HAP-1 (cell line): ENCODE data around the gene PPM1H.

Source experiments
- DNase-seq, 2 experiments: peaks; one replicate each; pipeline ENCODE4 v3.0.0-alpha.2; 2016 to 2020; ENCODE audit warnings: low spot score in 2 of 2
- H3K27me3 ChIP-seq: fragments of 250-450 bp; sonication (Bioruptor Pico); 2 replicates; pipeline ENCODE4 v1.5.1; 2020; ENCODE audit warnings: low read depth, mild to moderate bottlenecking, moderate library complexity
- H3K36me3 ChIP-seq: fragments of 250-450 bp; sonication (Bioruptor Pico); replicated peaks from 2 replicates; pipeline ENCODE4 v1.5.1; 2020; ENCODE audit warnings: mild to moderate bottlenecking
- H3K4me1 ChIP-seq: fragments of 250-450 bp; sonication (Bioruptor Pico); 2 replicates; pipeline ENCODE4 v1.5.1; 2020; ENCODE audit warnings: mild to moderate bottlenecking
- H3K4me3 ChIP-seq: fragments of 250-450 bp; sonication (Bioruptor Pico); 2 replicates; pipeline ENCODE4 v1.5.1; 2020; ENCODE audit warnings: mild to moderate bottlenecking, moderate library complexity
- H3K9me3 ChIP-seq: fragments of 250-450 bp; sonication (Bioruptor Pico); 2 replicates; pipeline ENCODE4 v1.5.1; 2020; ENCODE audit warnings: mild to moderate bottlenecking, moderate library complexity
- in situ Hi-C: fragments of 300-500 bp; cut with MboI; formaldehyde crosslinking; loops from 3 replicates; pipeline ENCODE4 v1.14.3; 2020; ENCODE audit warnings: low sequenced_read_pairs, inconsistent platforms, mixed read lengths

Gene PPM1H

DNA sequence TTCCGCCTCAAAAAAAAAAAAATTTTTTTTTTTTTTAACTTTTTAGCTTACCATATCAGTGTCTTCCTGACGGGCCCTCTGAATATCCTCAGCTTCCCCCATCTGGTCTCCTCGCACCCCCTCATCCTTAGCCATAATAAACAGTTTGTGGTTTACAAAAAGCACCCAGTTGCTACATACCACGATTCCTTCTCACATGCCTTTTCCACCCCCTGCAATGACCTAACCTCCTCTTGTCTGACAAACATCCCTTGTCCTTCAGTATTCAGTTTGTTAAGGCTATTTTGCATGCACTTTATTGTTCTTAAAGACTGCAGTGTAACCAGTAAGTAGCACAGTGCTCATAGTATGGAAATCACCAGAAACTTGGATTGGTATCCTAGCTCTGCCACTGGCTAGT lies 88.5 kb downstream of the PPM1H start:
- no peaks in the 10 kb centered on the region for H3K27me3 ChIP-seq
- in situ Hi-C loops: no loop called here
- H3K4me3 ChIP-seq: no peak overlapping the region
- no peak for DNase-seq
- peaks cover 13% of the 10 kb centered on the region for H3K4me1 ChIP-seq
- no peaks in the 10 kb centered on the region for H3K36me3 ChIP-seq
- H3K9me3 ChIP-seq: no peaks in the 10 kb centered on the region

DNA sequence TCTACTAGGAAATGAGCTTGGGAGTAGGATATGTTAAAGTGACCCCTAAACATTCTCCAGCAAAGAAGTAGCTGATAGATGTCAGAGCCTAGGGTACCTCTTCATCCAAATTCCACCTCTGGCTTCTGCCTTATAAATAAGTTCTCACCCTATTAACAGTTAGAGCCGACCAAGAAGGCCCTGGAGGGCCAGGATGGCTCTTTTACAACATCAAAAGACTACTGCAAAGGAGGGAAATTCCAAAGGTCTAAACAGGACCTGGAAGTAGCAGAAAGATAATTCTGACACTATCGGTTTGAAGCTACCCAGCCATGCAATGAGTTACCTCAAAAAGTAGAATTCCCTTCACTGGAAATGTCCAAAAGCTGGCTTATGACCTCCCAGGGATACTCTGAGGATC lies 90.0 kb downstream of the PPM1H start:
- H3K9me3 ChIP-seq: no peaks in the 10 kb centered on the region
- no peaks in the 10 kb centered on the region for H3K27me3 ChIP-seq
- no peak for DNase-seq
- H3K36me3 ChIP-seq: no peaks in the 10 kb centered on the region
- peaks cover 19% of the 10 kb centered on the region for H3K4me1 ChIP-seq
- H3K4me3 ChIP-seq: no peak overlapping the region
- in situ Hi-C loops: no loop called here

DNA sequence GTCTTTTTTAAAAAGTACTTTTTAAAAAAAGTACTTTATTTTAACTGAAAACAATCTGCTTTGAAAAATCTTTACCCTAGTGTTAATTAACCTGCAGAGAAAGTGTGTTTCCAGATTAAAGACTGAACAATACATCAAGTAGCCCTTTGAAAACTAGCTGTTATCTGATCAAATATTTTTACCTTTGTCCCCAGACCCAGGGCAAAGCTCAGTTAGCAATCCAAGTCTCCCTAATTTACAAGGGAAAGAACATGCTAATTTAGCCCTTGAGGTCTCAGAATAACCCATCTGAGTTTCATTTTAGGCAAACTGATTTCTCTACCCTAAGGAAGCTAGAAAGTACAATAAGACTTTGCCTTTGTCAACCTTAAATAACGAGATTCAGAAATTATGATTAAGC lies 91.2 kb downstream of the PPM1H start:
- DNase-seq: peak; percentile 24 to 80
- H3K9me3 ChIP-seq: no peaks in the 10 kb centered on the region
- H3K27me3 ChIP-seq: no peaks in the 10 kb centered on the region
- in situ Hi-C loops: no loop called here
- H3K4me3 ChIP-seq: no peak overlapping the region
- no peaks in the 10 kb centered on the region for H3K36me3 ChIP-seq
- peaks cover 21% of the 10 kb centered on the region for H3K4me1 ChIP-seq

DNA sequence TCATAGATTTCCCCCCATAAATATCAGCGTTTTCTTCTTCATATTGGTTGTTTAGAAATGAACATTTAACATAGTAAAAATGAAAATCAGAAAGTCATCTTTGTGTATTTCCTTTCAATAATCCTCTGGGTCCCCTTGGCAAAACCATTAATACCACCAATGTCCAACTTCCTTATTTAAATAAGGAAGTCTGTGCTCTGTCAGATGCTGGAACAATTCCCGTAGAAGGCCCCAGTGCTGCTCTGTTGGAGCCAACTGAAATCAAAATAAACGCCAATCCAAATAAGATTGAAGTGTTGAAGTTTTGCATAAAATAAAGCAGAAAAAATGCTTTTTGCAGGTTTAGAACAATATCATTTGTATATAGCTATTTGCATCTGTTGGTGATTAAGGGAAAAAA lies 93.1 kb downstream of the PPM1H start:
- in situ Hi-C loops: no loop called here
- Histone ChIP-seq H3K4me1 (peaks cover 21% of the 10 kb centered on the region), H3K4me3 (no peak overlapping the region), H3K36me3 (no peaks in the 10 kb centered on the region), H3K27me3 (no peaks in the 10 kb centered on the region), H3K9me3 (no peaks in the 10 kb centered on the region)
- no peak for DNase-seq

DNA sequence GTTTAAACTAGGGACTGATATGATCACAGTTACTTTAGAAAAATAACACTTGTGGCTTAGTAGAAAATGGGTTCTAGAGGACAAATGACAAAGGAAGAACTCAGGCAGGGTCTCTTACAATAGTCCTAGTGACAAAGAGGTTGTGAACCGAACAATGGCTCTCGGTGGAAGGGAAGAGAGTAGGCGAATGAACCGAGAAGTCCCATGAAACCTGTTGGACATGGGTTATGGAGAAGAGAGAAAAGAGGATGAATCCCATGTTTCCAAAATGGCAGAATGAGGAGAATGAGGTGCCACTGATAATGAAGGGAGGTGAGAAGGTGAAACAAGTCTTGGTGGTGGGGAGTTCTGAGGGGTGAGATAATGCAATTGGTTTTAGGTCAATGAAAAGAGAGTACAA lies 94.1 kb downstream of the PPM1H start:
- Histone ChIP-seq H3K36me3 (no peaks in the 10 kb centered on the region), H3K4me3 (no peak overlapping the region), H3K4me1 (peaks cover 21% of the 10 kb centered on the region), H3K9me3 (no peaks in the 10 kb centered on the region), H3K27me3 (no peaks in the 10 kb centered on the region)
- no peak for DNase-seq
- in situ Hi-C loops: no loop called here

DNA sequence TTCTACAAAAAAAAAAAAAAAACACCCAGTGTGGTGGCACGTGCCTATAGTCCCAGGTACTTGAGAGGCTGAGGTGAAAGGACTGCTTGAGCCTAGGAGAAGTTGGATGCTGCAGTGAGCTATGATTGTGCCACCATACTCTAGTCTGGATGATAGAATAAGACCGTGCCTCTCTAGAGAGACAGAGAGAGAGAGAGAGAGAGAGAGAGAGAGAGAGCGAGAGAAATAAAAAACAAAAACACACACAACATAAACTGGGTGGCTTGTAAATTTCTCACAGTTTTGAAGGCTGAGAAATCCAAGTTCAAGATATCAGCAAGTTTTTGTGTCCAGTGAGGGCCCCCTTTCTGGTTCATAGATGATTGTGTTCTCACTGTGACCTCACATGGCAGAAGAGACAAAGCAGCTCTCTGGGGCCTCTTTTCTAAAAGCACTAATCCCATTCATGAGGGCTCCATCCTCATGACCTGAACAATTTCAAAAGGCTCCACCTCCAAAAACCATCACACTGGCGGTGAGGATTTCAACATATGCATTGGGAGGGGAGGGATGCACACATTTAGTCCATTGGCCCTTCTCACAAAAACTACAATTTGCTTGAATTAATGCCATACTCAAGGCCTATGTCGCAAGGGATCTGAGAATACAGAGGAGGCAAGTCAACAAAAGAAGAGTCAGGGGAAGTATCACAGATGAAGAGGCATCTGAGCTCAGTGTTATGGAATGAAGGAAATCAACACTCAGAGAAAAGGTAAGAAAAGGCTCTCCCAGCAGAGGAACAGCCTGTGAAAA lies 94.9 kb downstream of the PPM1H start:
- Histone ChIP-seq H3K9me3 (no peaks in the 10 kb centered on the region), H3K4me1 (peaks cover 21% of the 10 kb centered on the region), H3K36me3 (no peaks in the 10 kb centered on the region), H3K4me3 (no peak overlapping the region), H3K27me3 (no peaks in the 10 kb centered on the region)
- DNase-seq: peak; percentile 51 to 57
- in situ Hi-C loops: no loop called here

DNA sequence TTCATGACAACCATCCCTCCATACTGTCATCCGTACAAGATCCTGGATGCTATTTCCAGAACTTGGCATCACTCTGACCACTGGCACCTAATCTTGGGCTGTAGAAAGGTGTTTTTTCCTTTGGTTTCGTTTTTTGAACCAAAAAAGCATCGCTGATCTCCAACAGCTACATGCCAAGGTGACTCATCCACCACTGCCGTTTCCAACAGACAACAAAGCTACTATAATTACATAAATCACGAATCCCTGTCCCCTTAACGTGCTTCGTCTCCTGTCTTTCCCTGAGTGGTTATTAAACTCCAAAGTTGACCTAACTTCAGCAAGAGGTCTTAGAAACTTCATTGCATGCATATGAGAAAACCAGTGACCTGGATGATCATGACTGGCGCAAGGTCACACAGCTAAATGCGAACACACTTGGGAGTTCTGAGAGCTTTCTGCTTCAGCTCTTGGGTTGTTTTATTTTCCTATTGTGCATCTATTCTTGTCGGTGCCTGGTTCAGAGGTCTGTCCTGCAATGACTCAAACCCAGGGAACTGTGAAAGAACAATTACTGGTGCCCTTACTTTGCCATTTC lies 99.9 kb downstream of the PPM1H start:
- in situ Hi-C loops: no loop called here
- no peak for DNase-seq
- no peaks in the 10 kb centered on the region for H3K36me3 ChIP-seq
- H3K4me1 ChIP-seq: peaks cover 5% of the 10 kb centered on the region; the same call in 1 of the 2 replicates
- H3K4me3 ChIP-seq: no peak overlapping the region
- H3K9me3 ChIP-seq: no peaks in the 10 kb centered on the region
- H3K27me3 ChIP-seq: no peaks in the 10 kb centered on the region

DNA sequence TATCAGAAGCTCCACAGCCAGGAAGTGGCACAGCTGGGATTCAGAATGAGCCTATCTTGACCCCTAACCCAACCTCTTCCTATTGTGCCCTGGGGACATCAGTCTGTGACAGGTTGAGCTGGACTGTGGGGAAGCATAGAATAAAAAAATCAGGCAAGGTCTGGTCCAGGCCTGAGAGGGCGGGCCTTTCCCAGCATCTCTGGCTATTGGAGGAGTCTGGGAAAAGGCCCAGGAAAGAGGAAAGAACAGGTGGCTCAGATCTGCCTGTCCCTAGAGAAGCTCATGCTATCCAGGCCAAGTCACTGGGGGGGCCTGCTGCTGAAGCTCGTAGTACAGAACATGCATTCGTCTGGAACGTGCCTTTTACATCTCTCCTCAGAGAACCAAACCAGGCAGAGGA lies 100.5 kb downstream of the PPM1H start:
- Histone ChIP-seq H3K27me3 (no peaks in the 10 kb centered on the region), H3K9me3 (no peaks in the 10 kb centered on the region), H3K4me3 (no peak overlapping the region), H3K4me1 (0 out of 2 replicates have a peak, but pooled peaks cover 2% of the 10 kb centered on the region), H3K36me3 (no peaks in the 10 kb centered on the region)
- in situ Hi-C loops: no loop called here
- DNase-seq: no peak

DNA sequence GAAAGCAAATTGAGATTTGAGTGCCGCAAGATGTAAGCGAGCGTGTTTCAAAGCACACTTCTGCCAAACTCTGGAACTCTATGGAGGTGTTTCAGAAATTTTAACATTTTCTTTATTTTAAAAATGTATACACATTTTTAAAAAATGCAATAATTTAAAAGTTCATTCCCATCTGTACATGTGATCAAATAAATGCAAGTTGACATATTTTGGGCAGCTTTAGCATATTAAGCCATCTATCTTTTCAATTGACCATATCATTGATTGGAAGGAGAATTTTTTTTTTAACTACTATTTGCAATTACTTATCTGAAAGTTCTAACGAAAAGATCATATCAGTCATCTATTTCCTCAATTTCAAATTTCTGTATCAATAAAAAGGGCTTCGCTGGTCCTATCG lies 101.3 kb downstream of the PPM1H start:
- Histone ChIP-seq H3K36me3 (no peaks in the 10 kb centered on the region), H3K27me3 (no peaks in the 10 kb centered on the region), H3K9me3 (no peaks in the 10 kb centered on the region), H3K4me1 (0 out of 2 replicates have a peak, but pooled peaks cover 2% of the 10 kb centered on the region), H3K4me3 (no peak overlapping the region)
- DNase-seq: no peak
- in situ Hi-C loops: no loop called here

DNA sequence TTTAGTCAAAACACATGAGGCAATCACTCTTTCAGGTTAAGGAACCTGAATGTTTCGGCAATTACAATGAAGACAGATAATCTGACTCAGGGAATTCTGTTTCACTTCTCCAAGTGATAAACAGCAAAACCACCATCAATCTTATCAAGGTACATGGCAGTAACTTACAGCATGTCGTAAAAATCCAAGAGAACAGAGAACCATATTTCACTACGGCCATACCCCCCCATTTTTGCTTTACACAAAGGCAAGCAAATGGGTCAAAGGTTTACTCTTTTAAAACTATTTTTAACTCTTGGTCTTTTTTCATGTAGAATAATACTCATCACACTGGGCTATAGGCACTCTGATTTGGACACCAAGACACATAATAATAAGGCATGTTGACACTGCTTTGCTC lies 102.4 kb downstream of the PPM1H start:
- DNase-seq: no peak
- no peaks in the 10 kb centered on the region for H3K9me3 ChIP-seq
- 0 out of 2 replicates have a peak, but pooled peaks cover 2% of the 10 kb centered on the region for H3K4me1 ChIP-seq
- in situ Hi-C loops: no loop called here
- H3K27me3 ChIP-seq: no peaks in the 10 kb centered on the region
- no peaks in the 10 kb centered on the region for H3K36me3 ChIP-seq
- no peak overlapping the region for H3K4me3 ChIP-seq

DNA sequence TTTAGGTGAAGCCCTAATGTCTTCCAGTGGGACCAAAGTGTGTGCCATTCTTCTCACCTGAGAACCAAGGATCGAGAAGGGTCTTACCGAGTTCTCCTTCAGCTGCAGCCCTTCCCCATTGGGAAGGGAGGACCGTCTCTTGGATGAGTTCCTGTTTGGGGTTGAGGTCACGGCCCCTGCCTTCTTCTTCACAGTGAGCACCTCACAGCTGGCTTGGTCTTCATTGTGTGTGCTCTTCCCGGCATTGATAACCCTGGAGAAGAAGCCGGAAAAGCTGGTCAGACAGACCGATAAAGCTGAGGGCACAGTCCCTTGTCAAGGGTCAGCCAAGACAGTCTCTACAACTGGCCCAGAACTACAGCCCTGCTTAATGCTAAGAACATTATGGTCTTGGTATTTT lies 102.9 kb downstream of the PPM1H start:
- no peak for DNase-seq
- no peaks in the 10 kb centered on the region for H3K27me3 ChIP-seq
- no peak overlapping the region for H3K4me3 ChIP-seq
- H3K4me1 ChIP-seq: 0 out of 2 replicates have a peak, but pooled peaks cover 2% of the 10 kb centered on the region
- no peaks in the 10 kb centered on the region for H3K9me3 ChIP-seq
- in situ Hi-C loops: no loop called here
- H3K36me3 ChIP-seq: no peaks in the 10 kb centered on the region

DNA sequence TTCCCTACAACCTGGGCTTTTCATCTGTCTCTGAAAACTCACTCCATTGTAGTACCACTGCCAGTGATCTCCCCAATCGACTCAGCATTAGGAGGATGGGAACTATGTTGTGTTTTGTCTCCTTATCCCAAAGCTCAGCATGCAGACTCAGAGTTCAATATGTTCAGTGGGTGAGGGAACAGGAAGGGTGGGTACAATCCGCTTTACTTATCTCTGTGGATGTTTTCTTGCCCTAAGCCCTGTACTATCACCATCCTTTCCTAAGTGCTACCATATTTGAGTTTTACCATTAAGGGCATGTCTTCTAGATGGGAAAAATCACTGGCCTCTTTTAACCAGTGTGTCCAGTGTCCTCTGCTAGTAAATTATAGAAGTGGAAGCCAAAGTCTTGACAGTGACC lies 107.1 kb downstream of the PPM1H start:
- no peaks in the 10 kb centered on the region for H3K36me3 ChIP-seq
- no peaks in the 10 kb centered on the region for H3K27me3 ChIP-seq
- no peaks in the 10 kb centered on the region for H3K4me1 ChIP-seq
- in situ Hi-C loops: no loop called here
- no peak for DNase-seq
- H3K9me3 ChIP-seq: no peaks in the 10 kb centered on the region
- H3K4me3 ChIP-seq: no peak overlapping the region

DNA sequence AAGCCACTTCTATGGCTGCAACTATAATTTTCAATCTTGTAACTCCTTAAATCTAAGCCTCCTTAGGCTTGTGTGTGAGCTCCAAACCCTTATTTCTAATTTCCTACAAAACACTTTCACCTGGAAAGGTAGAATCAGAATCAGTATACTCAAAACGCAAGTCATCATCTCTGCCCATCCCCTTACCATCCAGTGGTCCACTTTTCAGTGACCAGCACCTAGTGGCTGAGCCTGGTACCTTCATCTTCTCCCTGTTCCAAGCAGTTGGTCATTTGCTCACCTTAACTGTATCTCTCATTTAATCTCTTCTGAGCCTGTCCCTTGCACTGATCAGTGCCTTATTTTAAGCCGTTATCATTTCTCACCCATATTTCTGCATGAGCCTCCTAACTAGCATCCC lies 107.9 kb downstream of the PPM1H start:
- in situ Hi-C loops: no loop called here
- no peaks in the 10 kb centered on the region for H3K9me3 ChIP-seq
- no peaks in the 10 kb centered on the region for H3K36me3 ChIP-seq
- no peak for DNase-seq
- no peaks in the 10 kb centered on the region for H3K27me3 ChIP-seq
- H3K4me1 ChIP-seq: no peaks in the 10 kb centered on the region
- no peak overlapping the region for H3K4me3 ChIP-seq

DNA sequence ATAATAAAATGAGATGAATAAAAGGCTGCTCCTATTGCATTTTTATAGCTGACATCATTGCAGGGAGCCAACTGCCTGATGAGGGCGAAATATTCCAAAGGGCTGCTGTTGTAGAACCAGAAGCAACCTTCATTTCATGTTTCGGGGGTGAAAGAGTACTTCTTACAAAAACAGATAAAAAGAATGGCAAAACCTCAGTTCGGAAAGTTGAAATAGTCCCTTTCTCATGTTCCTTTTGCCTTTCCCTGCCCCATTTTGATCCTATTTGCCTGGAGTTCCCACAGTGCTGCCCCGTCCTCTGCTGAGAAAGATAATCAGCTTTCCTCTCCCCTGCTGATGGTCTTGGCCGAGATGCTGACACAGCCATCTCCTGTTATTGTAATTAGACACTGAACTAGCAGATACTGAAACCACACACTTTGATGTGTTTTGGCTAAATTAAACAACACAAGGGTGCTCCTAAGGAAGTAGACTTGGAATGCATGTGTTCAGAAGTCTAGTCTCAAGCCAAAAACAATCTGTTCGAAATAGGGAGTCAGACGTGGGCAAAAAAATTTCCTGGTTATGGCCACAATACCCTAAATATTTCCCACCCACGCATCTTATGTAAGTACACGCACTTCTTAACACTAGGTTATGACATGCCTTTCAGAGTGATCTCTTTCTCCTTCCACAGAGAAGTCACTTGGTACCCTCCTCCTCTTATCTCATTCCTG lies 117.2 kb downstream of the PPM1H start:
- Histone ChIP-seq H3K4me1 (peaks cover 3% of the 10 kb centered on the region; the same call in 1 of the 2 replicates), H3K9me3 (no peaks in the 10 kb centered on the region), H3K4me3 (no peak overlapping the region), H3K36me3 (no peaks in the 10 kb centered on the region), H3K27me3 (no peaks in the 10 kb centered on the region)
- in situ Hi-C loops: no loop called here
- no peak for DNase-seq
